Measurements from ENCODE around the gene PLOD1.

The PLOD1 gene

DNA sequence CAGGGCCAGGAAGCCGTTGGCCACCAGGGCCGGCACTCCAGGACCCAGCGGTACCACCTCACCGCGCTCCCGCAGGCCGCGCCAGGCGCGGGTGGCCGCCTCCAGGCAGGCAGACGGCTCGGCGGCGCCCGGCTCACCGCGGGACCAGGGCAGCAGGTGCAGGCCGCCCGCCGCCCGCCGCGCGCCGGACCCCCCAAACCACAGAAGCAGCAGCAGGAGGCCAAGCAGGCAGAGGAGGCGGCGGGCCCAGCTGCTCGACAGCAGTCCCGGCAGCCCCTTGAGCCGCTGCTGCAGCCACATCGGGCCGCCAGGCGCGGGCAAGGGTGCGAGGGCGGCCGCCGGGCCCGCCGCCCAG, 8.6 kb upstream of the PLOD1 start:
- peak overlapping the region; percentile 64 for H3K9ac ChIP-seq (ENCODE audit: low read length)
- TF ChIP-seq EZH2phosphoT487 (conservative IDR thresholded peaks at IDR 0.05; ENCODE audit: low read length): no peak
- TF ChIP-seq, protein P1, sequence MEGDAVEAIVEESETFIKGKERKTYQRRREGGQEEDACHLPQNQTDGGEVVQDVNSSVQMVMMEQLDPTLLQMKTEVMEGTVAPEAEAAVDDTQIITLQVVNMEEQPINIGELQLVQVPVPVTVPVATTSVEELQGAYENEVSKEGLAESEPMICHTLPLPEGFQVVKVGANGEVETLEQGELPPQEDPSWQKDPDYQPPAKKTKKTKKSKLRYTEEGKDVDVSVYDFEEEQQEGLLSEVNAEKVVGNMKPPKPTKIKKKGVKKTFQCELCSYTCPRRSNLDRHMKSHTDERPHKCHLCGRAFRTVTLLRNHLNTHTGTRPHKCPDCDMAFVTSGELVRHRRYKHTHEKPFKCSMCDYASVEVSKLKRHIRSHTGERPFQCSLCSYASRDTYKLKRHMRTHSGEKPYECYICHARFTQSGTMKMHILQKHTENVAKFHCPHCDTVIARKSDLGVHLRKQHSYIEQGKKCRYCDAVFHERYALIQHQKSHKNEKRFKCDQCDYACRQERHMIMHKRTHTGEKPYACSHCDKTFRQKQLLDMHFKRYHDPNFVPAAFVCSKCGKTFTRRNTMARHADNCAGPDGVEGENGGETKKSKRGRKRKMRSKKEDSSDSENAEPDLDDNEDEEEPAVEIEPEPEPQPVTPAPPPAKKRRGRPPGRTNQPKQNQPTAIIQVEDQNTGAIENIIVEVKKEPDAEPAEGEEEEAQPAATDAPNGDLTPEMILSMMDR (IDR thresholded peaks at IDR 0.05; ENCODE audit: insufficient read depth, low read length, poor library complexity, severe bottlenecking): no peak
- peak overlapping the region; percentile 88 for H3K4me2 ChIP-seq (ENCODE audit: low read depth, low read length, poor library complexity, severe bottlenecking)
- H2AFZ ChIP-seq (ENCODE audit: low read depth, low read length, severe bottlenecking): no peak overlapping the region
- no peaks in the 10 kb centered on the region for H3K9me2 ChIP-seq (replicated peaks; ENCODE audit: insufficient read depth, low read length)
- H3K9me3 ChIP-seq (ENCODE audit: insufficient read depth, low read length): no peaks in the 10 kb centered on the region
- peak overlapping the region; percentile 68 for H3K4me3 ChIP-seq (ENCODE audit: insufficient read depth, low read length, poor library complexity, severe bottlenecking)
- peak overlapping the region; percentile 50 for H3K27ac ChIP-seq (ENCODE audit: low read depth, low read length)
- H4K20me1 ChIP-seq (ENCODE audit: low read depth, low read length): peaks cover 16% of the 10 kb centered on the region
- peaks cover 9% of the 10 kb centered on the region for H3F3A ChIP-seq (ENCODE audit: insufficient read depth)
- peaks cover 4% of the 10 kb centered on the region; the same call in 1 of the 2 replicates for H3K36me3 ChIP-seq (ENCODE audit: low read length)
- H3K27me3 ChIP-seq (ENCODE audit: low read length): no peaks in the 10 kb centered on the region
- peaks cover 40% of the 10 kb centered on the region for H3K79me2 ChIP-seq (ENCODE audit: insufficient read depth, low read length)

DNA sequence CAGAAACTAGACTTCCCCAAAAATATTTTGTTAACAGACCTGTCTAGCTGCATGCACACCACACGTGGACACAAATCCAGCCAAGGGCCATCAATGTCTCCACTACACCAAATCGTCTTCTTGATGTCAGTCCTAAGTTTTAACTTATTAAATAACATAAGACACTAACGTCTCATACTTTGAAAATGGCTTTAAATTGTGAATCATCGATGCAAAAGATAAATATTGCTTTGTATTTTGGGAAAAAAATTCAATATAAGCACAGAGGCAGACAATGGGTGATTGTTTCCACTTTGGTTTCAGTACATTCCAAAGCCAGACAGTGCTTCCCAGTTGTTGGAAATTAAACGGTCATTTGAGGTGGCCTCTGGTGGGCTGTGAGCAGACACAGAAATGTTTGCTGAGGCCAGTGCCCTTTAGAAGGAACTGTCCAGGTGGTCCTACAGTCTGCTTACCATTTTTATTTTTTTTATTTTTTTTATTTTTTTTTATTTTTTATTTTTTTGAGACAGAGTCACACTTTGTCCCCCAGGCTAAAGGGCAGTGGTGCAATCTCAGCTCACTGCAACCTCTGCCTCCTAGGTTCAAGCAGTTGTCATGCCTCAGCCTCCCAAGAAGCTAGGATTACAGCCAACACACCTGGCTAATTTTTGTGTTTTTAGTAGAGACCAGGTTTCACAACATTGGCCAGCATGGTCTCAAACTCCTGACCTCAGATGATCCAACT, 6.5 kb upstream of the PLOD1 start:
- no peaks in the 10 kb centered on the region for H3K9me2 ChIP-seq (replicated peaks; ENCODE audit: insufficient read depth, low read length)
- H3K4me3 ChIP-seq (ENCODE audit: insufficient read depth, low read length, poor library complexity, severe bottlenecking): no peak overlapping the region
- peaks cover 16% of the 10 kb centered on the region for H4K20me1 ChIP-seq (ENCODE audit: low read depth, low read length)
- TF ChIP-seq, protein P1 (IDR thresholded peaks at IDR 0.05; ENCODE audit: insufficient read depth, low read length, poor library complexity, severe bottlenecking): no peak
- TF ChIP-seq EZH2phosphoT487 (conservative IDR thresholded peaks at IDR 0.05; ENCODE audit: low read length): no peak
- H3K36me3 ChIP-seq (ENCODE audit: low read length): peaks cover 4% of the 10 kb centered on the region; the same call in 1 of the 2 replicates
- H2AFZ ChIP-seq (ENCODE audit: low read depth, low read length, severe bottlenecking): no peak overlapping the region
- no peaks in the 10 kb centered on the region for H3K27me3 ChIP-seq (ENCODE audit: low read length)
- peaks cover 25% of the 10 kb centered on the region for H3K79me2 ChIP-seq (ENCODE audit: insufficient read depth, low read length)
- peak overlapping the region; percentile 58 for H3K27ac ChIP-seq (ENCODE audit: low read depth, low read length)
- H3K9me3 ChIP-seq (ENCODE audit: insufficient read depth, low read length): no peaks in the 10 kb centered on the region
- peaks cover 9% of the 10 kb centered on the region for H3F3A ChIP-seq (ENCODE audit: insufficient read depth)
- H3K4me2 ChIP-seq (ENCODE audit: low read depth, low read length, poor library complexity, severe bottlenecking): peak overlapping the region; percentile 20
- H3K9ac ChIP-seq (ENCODE audit: low read length): no peak overlapping the region

DNA sequence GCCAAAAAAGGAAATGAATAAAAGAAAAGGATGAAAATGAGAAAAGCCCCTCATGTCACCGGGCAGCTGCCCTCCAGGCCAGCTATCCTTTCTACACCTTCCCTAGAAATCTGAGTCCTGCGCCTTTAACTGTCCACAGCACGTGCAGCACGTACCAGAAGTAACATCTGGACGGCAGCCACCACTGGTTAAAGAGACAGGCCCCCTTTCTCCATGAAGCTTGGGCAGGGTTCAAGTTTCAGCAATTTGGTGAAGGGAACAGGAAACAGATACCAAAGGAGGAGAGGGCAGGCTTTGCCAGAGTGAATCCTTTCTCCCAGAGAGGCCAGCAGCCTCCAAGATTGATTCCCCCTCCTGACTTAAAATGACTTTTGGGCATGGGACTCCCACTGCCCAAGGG, 4.7 kb upstream of the PLOD1 start:
- Histone ChIP-seq H3K79me2 (ENCODE audit: insufficient read depth, low read length) (peaks cover 8% of the 10 kb centered on the region), H3K36me3 (ENCODE audit: low read length) (no peaks in the 10 kb centered on the region), H3K27ac (ENCODE audit: low read depth, low read length) (no peak overlapping the region), H4K20me1 (ENCODE audit: low read depth, low read length) (peaks cover 2% of the 10 kb centered on the region; the same call in 1 of the 2 replicates), H3K4me2 (ENCODE audit: low read depth, low read length, poor library complexity, severe bottlenecking) (peak overlapping the region; percentile 36), H3K9ac (ENCODE audit: low read length) (no peak overlapping the region; the same call in 1 of the 2 replicates), H3K27me3 (ENCODE audit: low read length) (no peaks in the 10 kb centered on the region), H3K4me3 (ENCODE audit: insufficient read depth, low read length, poor library complexity, severe bottlenecking) (no peak overlapping the region), H3K9me2 (replicated peaks; ENCODE audit: insufficient read depth, low read length) (no peaks in the 10 kb centered on the region), H2AFZ (ENCODE audit: low read depth, low read length, severe bottlenecking) (peak overlapping the region; percentile 4), H3F3A (ENCODE audit: insufficient read depth) (peaks cover 7% of the 10 kb centered on the region), H3K9me3 (ENCODE audit: insufficient read depth, low read length) (no peaks in the 10 kb centered on the region)
- TF ChIP-seq, protein P1 (IDR thresholded peaks at IDR 0.05; ENCODE audit: insufficient read depth, low read length, poor library complexity, severe bottlenecking): no peak
- TF ChIP-seq EZH2phosphoT487 (conservative IDR thresholded peaks at IDR 0.05; ENCODE audit: low read length): no peak
